Right ventricle myocardium inferior (tissue), 1 donor: ENCODE results near the gene TYW1B. TPM values are rescaled to one million over a fixed set of nuclear protein-coding genes. Genes with fewer than 3 reads are reported as not detected.
"Not testable (repeated sequence)": the region's sequence is repeated elsewhere in the genome, so short reads cannot be mapped to it uniquely, and the experiment has no call there.

Experiments
- ATAC-seq: fragments of 200-7000 bp; cut with Tn5 transposase; one replicate; pipeline ENCODE4 v1.9.1; 2020; ENCODE audit warnings: mild to moderate bottlenecking, moderate library complexity
- DNase-seq: peaks from one replicate; pipeline ENCODE4 v3.0.0; 2021; ENCODE audit errors: missing footprints
- intact Hi-C: fragments of 100-400 bp; cut with DNase I; formaldehyde crosslinking; loops from one replicate; pipeline ENCODE4 v1.11.0; 2022
- total RNA-seq: library from RNA; stranded (reverse); fragmentation: NEBNext Ultra II Directional; extraction: Animal tissue kit (Norgen Biotek cat#: 25700); gene quantifications from one replicate; pipeline ENCODE4 v1.2.1, GENCODE V29; 2021
- donor health status: DM: no; HTN: yes; CAD: no; lungs with severe emphysema.

TYW1B gene
- total RNA-seq, 1 donor from 2014 or later, result 3.1 TPM

GRCh38 chr7:72780289-72780894, 47.6 kb downstream of the TYW1B start:
- intact Hi-C loops, ATAC-seq, DNase-seq: not testable (repeated sequence)

DNA sequence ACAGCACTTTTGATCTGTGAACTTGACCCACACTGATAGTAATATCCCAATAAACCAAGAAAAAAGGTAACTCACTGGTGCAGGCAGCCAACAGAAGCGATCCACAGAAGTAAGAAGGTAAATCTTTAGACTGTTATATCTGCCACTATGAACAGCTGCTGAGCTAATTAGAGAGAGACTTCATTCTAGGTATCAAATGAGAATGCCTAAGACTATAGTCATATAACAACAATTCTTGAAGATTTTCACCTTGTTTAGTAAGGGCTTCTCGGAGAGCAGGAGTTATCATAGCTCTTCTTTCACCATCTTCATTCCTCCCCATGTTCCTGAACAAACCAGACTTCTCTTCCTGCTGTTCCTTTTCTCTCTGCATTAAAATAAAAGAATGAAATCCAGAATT, 50.8 kb downstream of the TYW1B start:
- ATAC-seq, intact Hi-C loops: not testable (repeated sequence)

GRCh38 chr7:72772627-72773026, 55.4 kb downstream of the TYW1B start:
- DNase-seq, intact Hi-C loops, ATAC-seq: not testable (repeated sequence)

More for the DNA sequence above, 50.8 kb downstream of the TYW1B start:
- not testable (repeated sequence) for DNase-seq

GRCh38 chr7:72766994-72767393, 61.0 kb downstream of the TYW1B start:
- DNase-seq, ATAC-seq, intact Hi-C loops: not testable (repeated sequence)

DNA sequence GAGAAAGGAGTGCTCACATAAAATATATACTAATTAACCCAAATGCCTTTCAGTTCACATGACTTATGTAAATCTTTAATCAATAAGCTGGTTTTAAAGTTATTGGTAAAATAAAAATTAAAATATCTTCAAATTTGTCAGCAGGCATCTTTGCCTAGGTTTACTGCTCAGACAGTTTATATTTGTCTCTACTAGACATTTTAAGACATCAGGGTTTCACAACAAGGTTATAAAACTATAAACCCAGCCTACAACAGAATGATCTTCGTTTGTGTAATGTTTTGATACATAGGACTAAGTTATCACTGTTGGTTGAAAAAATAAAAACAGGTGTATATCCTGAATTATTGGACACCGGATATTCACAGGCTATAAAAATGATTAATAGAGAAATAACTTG, 67.4 kb downstream of the TYW1B start:
- intact Hi-C loops, result no loop called here
- no peak for DNase-seq
- no peak for ATAC-seq

GRCh38 chr7:72754312-72754711, 73.7 kb downstream of the TYW1B start:
- intact Hi-C loops, result no loop called here
- no peak for ATAC-seq
- no peak for DNase-seq

GRCh38 chr7:72753781-72754180, 74.2 kb downstream of the TYW1B start:
- intact Hi-C loops, result no loop called here
- ATAC-seq (no peak), DNase-seq (no peak)

DNA sequence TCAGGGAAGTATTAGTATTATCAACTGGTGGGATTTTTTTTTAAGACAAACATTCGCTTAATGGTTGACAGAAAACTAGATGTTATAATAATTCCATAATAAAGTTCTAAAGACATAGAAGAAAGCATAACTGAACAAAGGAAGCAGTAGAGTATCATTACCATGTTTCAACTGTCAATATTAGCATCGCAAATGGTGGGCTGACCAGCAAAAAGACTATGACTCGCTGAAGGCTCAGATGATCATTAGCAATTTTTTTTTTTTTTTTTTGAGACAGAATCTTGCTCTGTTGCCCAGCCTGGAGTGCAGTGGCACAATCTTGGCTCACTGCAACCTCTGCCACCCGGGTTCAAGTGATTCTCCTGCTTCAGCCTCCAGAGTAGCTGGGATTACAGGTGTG, 74.8 kb downstream of the TYW1B start:
- ATAC-seq, intact Hi-C loops: not testable (repeated sequence)

GRCh38 chr7:72751978-72752377, 76.0 kb downstream of the TYW1B start:
- no peak for ATAC-seq
- no peak for DNase-seq
- intact Hi-C loops, result no loop called here

More for the DNA sequence above, 74.8 kb downstream of the TYW1B start:
- DNase-seq, result not testable (repeated sequence)

- DNase-seq (no peak), ATAC-seq (no peak)
- intact Hi-C loops, result no loop called here
These were observed 76.6 kb downstream of the TYW1B start for GRCh38 chr7:72751378-72751777.

- DNase-seq, ATAC-seq, intact Hi-C loops: not testable (repeated sequence)
These were observed 79.4 kb downstream of the TYW1B start for GRCh38 chr7:72748649-72749048.

- ATAC-seq, DNase-seq, intact Hi-C loops: not testable (repeated sequence)
These were observed 83.6 kb downstream of the TYW1B start for GRCh38 chr7:72744244-72744926.

DNA sequence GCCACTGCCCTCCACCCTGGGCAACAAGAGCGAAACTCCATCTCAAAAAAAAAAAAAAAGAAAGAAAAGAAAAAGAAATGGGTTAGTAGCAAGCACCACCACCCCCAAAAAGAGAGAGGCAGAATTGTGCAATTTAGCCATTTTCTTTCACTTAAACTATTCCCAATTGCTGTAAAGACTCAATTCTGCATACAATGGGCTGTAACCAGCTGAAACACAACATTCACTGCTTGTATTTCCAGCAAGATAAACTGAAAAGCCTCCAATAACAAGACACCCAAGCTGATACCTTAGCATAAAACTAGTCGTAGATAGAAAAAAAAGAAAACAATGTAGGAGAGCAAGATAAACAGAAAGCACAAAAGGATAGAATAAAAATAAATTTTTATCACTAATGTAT, 84.2 kb downstream of the TYW1B start:
- ATAC-seq, DNase-seq, intact Hi-C loops: not testable (repeated sequence)

DNA sequence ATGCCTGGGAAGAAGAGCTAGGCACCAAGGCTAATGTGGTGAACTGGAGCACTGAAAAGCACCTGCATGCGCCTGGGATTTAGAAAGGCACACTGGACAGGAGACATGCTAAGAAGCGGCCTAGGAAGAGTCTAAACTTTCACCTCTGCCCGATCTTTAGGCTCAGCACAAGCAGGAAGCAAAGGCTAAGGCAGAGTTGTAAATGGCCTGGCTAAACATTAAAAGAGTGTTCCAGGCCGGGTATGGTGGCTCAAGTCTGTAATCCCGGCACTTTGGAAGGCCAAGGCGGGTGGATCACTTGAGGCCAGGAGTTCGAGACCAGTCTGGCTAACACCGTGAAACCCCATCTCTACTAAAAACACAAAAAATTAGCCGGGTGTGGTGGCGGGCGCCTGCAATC, 88.3 kb downstream of the TYW1B start:
- DNase-seq, intact Hi-C loops, ATAC-seq: not testable (repeated sequence)

DNA sequence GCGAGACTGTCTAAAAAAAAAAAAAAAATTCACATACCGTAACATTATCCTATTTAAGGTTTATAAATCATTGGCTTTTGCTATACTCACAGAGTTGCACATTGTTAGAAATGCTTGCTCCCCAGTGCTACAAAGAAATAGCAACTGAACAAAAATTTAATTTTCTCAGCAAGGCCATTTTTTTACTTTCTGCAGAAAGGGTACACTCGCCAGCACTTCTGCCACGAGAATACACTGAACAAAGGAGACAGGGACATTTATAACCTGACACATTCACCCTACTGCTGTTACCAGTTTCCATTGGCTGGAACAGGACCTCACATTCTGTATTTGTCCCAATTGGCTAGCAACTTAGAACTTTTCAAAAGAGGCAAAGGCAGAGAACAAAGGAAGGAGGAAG, 92.1 kb downstream of the TYW1B start:
- ATAC-seq, DNase-seq, intact Hi-C loops: not testable (repeated sequence)

- intact Hi-C loops, ATAC-seq, DNase-seq: not testable (repeated sequence)
These were observed 97.2 kb downstream of the TYW1B start for GRCh38 chr7:72730815-72731214.

- intact Hi-C loops, DNase-seq, ATAC-seq: not testable (repeated sequence)
These were observed 97.6 kb downstream of the TYW1B start for GRCh38 chr7:72730384-72730783.

DNA sequence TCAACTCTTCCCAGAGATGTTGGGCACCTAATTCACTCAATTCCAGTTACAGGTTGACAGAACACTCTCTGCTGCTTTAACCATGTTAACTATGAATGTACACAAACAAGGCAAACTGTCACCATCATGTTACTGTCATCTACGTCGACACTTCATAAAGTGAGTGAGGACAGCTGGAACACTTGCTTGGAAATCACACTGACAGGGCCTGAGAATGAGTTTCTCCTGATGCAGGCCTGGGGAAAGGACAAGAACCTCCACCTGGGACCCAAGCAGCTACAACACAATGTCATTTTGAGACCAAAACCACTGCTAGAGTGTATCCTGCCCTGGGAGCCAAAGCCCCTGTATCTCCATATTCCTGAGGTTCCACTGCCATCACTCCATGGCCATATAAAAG, 98.9 kb downstream of the TYW1B start:
- peak; percentile 37 for ATAC-seq
- DNase-seq, intact Hi-C loops: not testable (repeated sequence)

- DNase-seq, intact Hi-C loops: not testable (repeated sequence)
These were observed 105.3 kb downstream of the TYW1B start for GRCh38 chr7:72722694-72723093.

DNA sequence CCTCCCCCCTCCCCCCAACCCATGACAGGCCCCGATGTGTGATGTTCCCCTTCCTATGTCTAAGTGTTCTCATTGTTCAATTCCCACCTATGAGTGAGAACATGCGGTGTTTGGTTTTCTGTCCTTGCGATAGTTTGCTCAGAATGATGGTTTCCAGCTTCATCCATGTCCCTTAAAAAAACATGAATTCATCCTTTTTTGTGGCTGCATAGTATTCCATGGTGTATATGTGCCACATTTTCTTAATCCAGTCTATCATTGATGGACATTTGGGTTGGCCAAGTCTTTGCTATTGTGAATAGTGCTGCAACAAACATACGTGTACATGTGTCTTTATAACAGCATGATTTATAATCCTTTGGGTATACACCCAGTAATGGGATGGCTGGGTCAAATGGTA, 107.1 kb downstream of the TYW1B start:
- DNase-seq, ATAC-seq, intact Hi-C loops: not testable (repeated sequence)

More at GRCh38 chr7:72722694-72723093, 105.3 kb downstream of the TYW1B start:
- not testable (repeated sequence) for ATAC-seq
